H1 (cell line): Measurements from ENCODE around the gene SH3RF3. TPM values are rescaled to one million over a fixed set of nuclear protein-coding genes. Genes with fewer than 3 reads are reported as not detected.
A peak's percentile ranks its signal among the peaks of the same experiment; 100 is the strongest.

Source experiments
- CTCF ChIA-PET: fragments of 300-600 bp; sonication (Branson Sonifier 250); formaldehyde crosslinking; loops from one replicate; lab custom pipeline; 2021; ENCODE audit not compliant: partially characterized antibody; lab: Charles Lee
- POLR2A ChIA-PET: fragments of 300-600 bp; sonication (Branson Sonifier 250); formaldehyde crosslinking; loops from one replicate; lab custom pipeline; 2021; ENCODE audit warnings: inconsistent platforms; ENCODE audit not compliant: partially characterized antibody; lab: Charles Lee
- DNase-seq, 2 experiments: peaks; one replicate each; pipeline versions ENCODE4 v3.0.0 to v3.0.0-alpha.2; 2010 to 2022; ENCODE audit warnings: low spot score in 2 of 2, low read depth in 1 of 2, mixed read lengths in 1 of 2
- FAIRE-seq: peaks from 2 replicates; lab custom pipeline; 2011; peaks lifted over from hg19 to GRCh38; lab: Jason Lieb, UNC
- H2AFZ ChIP-seq: 2 replicates; pipeline ENCODE4 v1.8.1; 2012; ENCODE audit warnings: low read length, inconsistent platforms
- H2AK5ac ChIP-seq: 2 replicates; pipeline ENCODE4 v1.6.1; 2013; ENCODE audit warnings: low read depth, low read length
- H2BK120ac ChIP-seq: replicated peaks from 2 replicates; pipeline ENCODE3; 2013; ENCODE audit warnings: low read depth, low read length, inconsistent platforms
- H2BK12ac ChIP-seq: 2 replicates; pipeline ENCODE4 v1.6.1; 2013; ENCODE audit warnings: low read depth, low read length
- H2BK15ac ChIP-seq: 2 replicates; pipeline ENCODE4 v1.6.1; 2013; ENCODE audit warnings: low read length
- H2BK20ac ChIP-seq: 2 replicates; pipeline ENCODE4 v1.6.1; 2013; ENCODE audit warnings: low read length
- H2BK5ac ChIP-seq: 2 replicates; pipeline ENCODE4 v1.6.1; 2013; ENCODE audit warnings: low read depth, low read length
- H3K14ac ChIP-seq: 2 replicates; pipeline ENCODE4 v1.6.1; 2013; ENCODE audit warnings: inconsistent platforms; ENCODE audit not compliant: insufficient read length
- H3K18ac ChIP-seq: 2 replicates; pipeline ENCODE4 v1.6.1; 2013; ENCODE audit warnings: low read length; ENCODE audit errors: extremely low read depth
- H3K23ac ChIP-seq: 2 replicates; pipeline ENCODE4 v1.6.1; 2013; ENCODE audit warnings: inconsistent platforms; ENCODE audit not compliant: insufficient read length
- H3K23me2 ChIP-seq: 2 replicates; pipeline ENCODE4 v1.6.1; 2013; ENCODE audit warnings: low read depth, low read length
- H3K27ac ChIP-seq: 2 replicates; pipeline ENCODE4 v1.6.1; 2011; ENCODE audit warnings: low read depth, low read length, inconsistent platforms
- H3K27me3 ChIP-seq, 4 experiments: replicated peaks in 1 of 4; 1 replicate in 1 of 4; 2 replicates in 3 of 4; pipeline versions ENCODE4 v1.6.1 to v1.8.1; 2011 to 2013; ENCODE audit warnings: low read length in 3 of 4, mild to moderate bottlenecking in 3 of 4, inconsistent platforms in 2 of 4, mixed read lengths in 2 of 4, moderate library complexity in 1 of 4; ENCODE audit not compliant: control insufficient read depth in 3 of 4, insufficient read depth in 3 of 4; ENCODE audit errors: extremely low read depth in 1 of 4
- H3K36me3 ChIP-seq, 4 experiments: 2 replicates each; pipeline versions ENCODE4 v1.6.1 to v1.8.1; 2011 to 2013; ENCODE audit warnings: mild to moderate bottlenecking in 4 of 4, low read length in 3 of 4, moderate library complexity in 2 of 4, control low read depth in 1 of 4, inconsistent platforms in 1 of 4; ENCODE audit not compliant: insufficient read depth in 4 of 4, control insufficient read depth in 2 of 4
- H3K4ac ChIP-seq: replicated peaks from 2 replicates; pipeline ENCODE3; 2013; ENCODE audit warnings: low read length, low read depth, mixed read lengths, inconsistent platforms; ENCODE audit not compliant: insufficient read length
- H3K4me1 ChIP-seq, 4 experiments: replicated peaks in 1 of 4; 1 replicate in 1 of 4; 2 replicates in 3 of 4; pipeline versions ENCODE4 v1.6.1 to v1.8.1; 2011 to 2013; ENCODE audit warnings: low read length in 3 of 4, inconsistent platforms in 2 of 4, mixed read lengths in 1 of 4; ENCODE audit not compliant: insufficient read depth in 4 of 4, control insufficient read depth in 3 of 4
- H3K4me2 ChIP-seq, 2 experiments: 2 replicates each; pipeline versions ENCODE4 v1.6.1 to v1.8.1; 2011 to 2013; ENCODE audit warnings: low read depth in 2 of 2, low read length in 2 of 2, control low read depth in 1 of 2, inconsistent platforms in 1 of 2, mild to moderate bottlenecking in 1 of 2; ENCODE audit not compliant: insufficient read depth in 1 of 2
- H3K4me3 ChIP-seq, 4 experiments: fragments of 200-600, 300-600 bp in 1 of 4; sonication (generic), shearing (Covaris generic), sonication (Bioruptor Twin) in 1 of 4; 2 replicates each; pipeline versions ENCODE4 v1.5.1 to v1.8.1; 2011 to 2016; ENCODE audit warnings: low read length in 4 of 4, low read depth in 3 of 4, control low read depth in 2 of 4, inconsistent platforms in 2 of 4, mild to moderate bottlenecking in 2 of 4, mixed read lengths in 1 of 4, moderate library complexity in 1 of 4; ENCODE audit not compliant: insufficient read depth in 2 of 4; ENCODE audit errors: extremely low read depth in 1 of 4
- H3K56ac ChIP-seq: replicated peaks from 2 replicates; pipeline ENCODE3; 2013; ENCODE audit warnings: low read depth, mild to moderate bottlenecking, mixed read lengths, low read length, inconsistent platforms; ENCODE audit not compliant: insufficient read length
- H3K79me1 ChIP-seq: 2 replicates; pipeline ENCODE4 v1.6.1; 2013; ENCODE audit warnings: low read depth, low read length, control low read depth
- H3K79me2 ChIP-seq, 2 experiments: 2 replicates each; pipeline versions ENCODE4 v1.6.1 to v1.8.1; 2012 to 2013; ENCODE audit warnings: low read length in 2 of 2, mild to moderate bottlenecking in 2 of 2, inconsistent platforms in 1 of 2; ENCODE audit not compliant: insufficient read depth in 2 of 2, control insufficient read depth in 1 of 2
- H3K9ac ChIP-seq, 4 experiments: replicated peaks in 1 of 4; 1 replicate in 1 of 4; 2 replicates in 3 of 4; pipeline versions ENCODE4 v1.6.1 to v1.8.1; 2011 to 2013; ENCODE audit warnings: low read depth in 3 of 4, low read length in 3 of 4, control low read depth in 2 of 4, mild to moderate bottlenecking in 2 of 4, moderate library complexity in 2 of 4, inconsistent platforms in 1 of 4; ENCODE audit errors: extremely low read depth in 1 of 4
- H3K9me3 ChIP-seq, 2 experiments: 2 replicates each; pipeline versions ENCODE4 v1.6.1 to v1.8.1; 2012 to 2013; ENCODE audit warnings: mild to moderate bottlenecking in 2 of 2, moderate library complexity in 2 of 2, control low read depth in 1 of 2, inconsistent platforms in 1 of 2, low read depth in 1 of 2, low read length in 1 of 2, mixed read lengths in 1 of 2; ENCODE audit not compliant: insufficient read depth in 2 of 2
- H4K20me1 ChIP-seq, 2 experiments: replicated peaks in 1 of 2; 2 replicates each; pipeline versions ENCODE3 to v1.8.1; 2011 to 2013; ENCODE audit warnings: inconsistent platforms in 2 of 2, low read length in 2 of 2, mild to moderate bottlenecking in 1 of 2; ENCODE audit not compliant: insufficient read depth in 2 of 2, control insufficient read depth in 1 of 2
- H4K5ac ChIP-seq: 2 replicates; pipeline ENCODE4 v1.6.1; 2013; ENCODE audit warnings: low read length, low read depth, mixed read lengths, inconsistent platforms; ENCODE audit not compliant: insufficient read length
- H4K8ac ChIP-seq: 2 replicates; pipeline ENCODE4 v1.8.0; 2013; ENCODE audit warnings: mild to moderate bottlenecking, moderate library complexity, low read length, inconsistent platforms; ENCODE audit not compliant: insufficient read depth; ENCODE audit errors: extremely low read depth
- H4K91ac ChIP-seq: replicated peaks from 2 replicates; pipeline ENCODE3; 2013; ENCODE audit warnings: low read length, mixed read lengths, inconsistent platforms; ENCODE audit not compliant: insufficient read length
- CTBP2 ChIP-seq: IDR thresholded peaks from 2 replicates; pipeline ENCODE4 v1.7.0; 2011; ENCODE audit warnings: borderline replicate concordance, mild to moderate bottlenecking, moderate library complexity, mixed read lengths, low read length; ENCODE audit not compliant: insufficient read depth, insufficient read length
- GTF2F1 ChIP-seq: IDR thresholded peaks from 2 replicates; pipeline ENCODE4 v1.6.1; 2012; ENCODE audit warnings: low read depth, low read length, improper control_type of control experiment, borderline replicate concordance
- PHF8 ChIP-seq: fragments of 200-600 bp; sonication (generic); conservative IDR thresholded peaks from 2 replicates; pipeline ENCODE4 v1.7.1; 2012; ENCODE audit warnings: low read depth, mild to moderate bottlenecking, inconsistent platforms, low read length, moderate library complexity
- RBBP5 ChIP-seq: IDR thresholded peaks from 2 replicates; pipeline ENCODE4 v1.7.1; 2012; ENCODE audit warnings: low read depth, mild to moderate bottlenecking, inconsistent platforms, low read length, moderate library complexity, borderline replicate concordance
- SIN3A ChIP-seq, 2 experiments: IDR thresholded peaks in 1 of 2; conservative IDR thresholded peaks in 1 of 2; 2 replicates each; pipeline ENCODE4 v1.6.1; 2011 to 2012; ENCODE audit warnings: low read length in 2 of 2, improper control_type of control experiment in 1 of 2, low read depth in 1 of 2, mild to moderate bottlenecking in 1 of 2
- SIX5 ChIP-seq: IDR thresholded peaks from 2 replicates; pipeline ENCODE4 v1.6.1; 2011; ENCODE audit warnings: mild to moderate bottlenecking, low read depth, low read length
- SP2 ChIP-seq: IDR thresholded peaks from 2 replicates; pipeline ENCODE4 v1.6.1; 2012; ENCODE audit warnings: mild to moderate bottlenecking, low read length, inconsistent platforms
- TAF7 ChIP-seq: optimal IDR thresholded peaks from 2 replicates; pipeline ENCODE3; 2011; ENCODE audit warnings: low read depth, mild to moderate bottlenecking, inconsistent platforms, low read length, moderate library complexity, borderline replicate concordance
- TEAD4 ChIP-seq: IDR thresholded peaks from 2 replicates; pipeline ENCODE4 v1.6.1; 2012; ENCODE audit warnings: low read depth, low read length, inconsistent platforms, mixed read lengths
- WGBS, 2 experiments: shearing (Covaris generic) in 1 of 2; methylation state at CpG; one replicate each; pipeline versions ENCODE4 v1.1.6 to v1.1.7; 2013 to 2015; ENCODE audit warnings: low lambda C conversion rate in 2 of 2, mixed read lengths in 2 of 2, inconsistent platforms in 1 of 2, low coverage in 1 of 2, missing lambda C conversion rate in 1 of 2; ENCODE audit not compliant: insufficient replicate concordance in 2 of 2, insufficient coverage in 1 of 2, insufficient read length in 1 of 2; ENCODE audit errors: extremely low coverage in 1 of 2, missing lambda C conversion rate in 1 of 2; 5-methylcytosine and 5-hydroxymethylcytosine counted together
- polyA plus RNA-seq, 7 experiments: library from polyadenylated mRNA; depleted of rRNA in 3 of 7; stranded (reverse) in 5 of 7; unstranded in 2 of 7; fragments of >200 nt in 5 of 7; fragments of 200-250 nt in 2 of 7; gene quantifications; 1 replicate in 5 of 7; 2 replicates in 1 of 7; 4 replicates in 1 of 7; pipeline versions ENCODE4 v1.2.1 to v1.2.3, GENCODE V29; 2011 to 2013; ENCODE audit warnings: missing spikeins in 2 of 7, mixed read lengths in 2 of 7
- total RNA-seq: library from RNA; stranded (reverse); fragmentation: NEBNext Ultra II Directional; extraction: Animal tissue kit (Norgen Biotek cat#: 25700); gene quantifications from 2 replicates; pipeline ENCODE4 v1.2.1, GENCODE V29; 2021

Gene SH3RF3
- total and polyA plus RNA-seq, 2 of the 8 experiments (the other 6 are each of a cell fraction or from before 2014, with no cell fraction given), result 0.11 to 0.65 TPM

GRCh38 chr2:109383505-109384307 is 254.7 kb downstream of the SH3RF3 start:
- Histone ChIP-seq H4K5ac (no peak overlapping the region), H4K20me1 (no peaks in the 10 kb centered on the region), H3K27ac (no peak overlapping the region), H3K4ac (no peak overlapping the region), H2AFZ (no peak overlapping the region), H3K9ac (no peak overlapping the region), H2BK120ac (no peak overlapping the region), H3K4me1 (peaks cover 2 to 16% (median 10%) of the 10 kb centered on the region in 4 experiments), H3K4me3 (no peak overlapping the region), H3K18ac (no peak overlapping the region), H2BK15ac (0 out of 2 replicates have a peak overlapping the region, but pooled peaks have one; percentile 72), H2BK5ac (no peak overlapping the region), H3K56ac (no peak overlapping the region), H4K91ac (no peak overlapping the region), H2BK20ac (no peak overlapping the region), H2BK12ac (no peak overlapping the region), H3K79me1 (no peaks in the 10 kb centered on the region), H3K23me2 (no peaks in the 10 kb centered on the region), H3K14ac (no peak overlapping the region), H3K36me3 (no peaks in the 10 kb centered on the region), H3K23ac (no peak overlapping the region), H3K27me3 (no peaks in the 10 kb centered on the region; a peak in 1 of 7 replicates), H2AK5ac (no peak overlapping the region), H4K8ac (no peak overlapping the region), H3K9me3 (no peaks in the 10 kb centered on the region), H3K79me2 (no peaks in the 10 kb centered on the region), H3K4me2 (no peak overlapping the region)
- FAIRE-seq, result no peak
- DNase-seq, result no peak
- WGBS, 2 experiments, result 88% methylated on average over 19 of the region's 19 CpGs; no CpG with 5 or more reads in 1 of the 2 experiments
- CTCF ChIA-PET, result interaction anchor here (1.6 kb wide), 1 partner anchor 9 kb away, joined by 3 read pairs; no protein-coding TSS in a partner anchor
- POLR2A ChIA-PET, result no interaction called here
- TF ChIP-seq CTBP2, result no peak
- TF ChIP-seq TEAD4, result no peak
- no peak for TF ChIP-seq SIN3A (conservative IDR thresholded peaks at IDR 0.05 in 1 of 2, IDR thresholded peaks at IDR 0.05 in 1 of 2; ENCODE audit: low read depth in 1 of 2, low read length in 2 of 2)
- TF ChIP-seq SP2, result no peak
- no peak for TF ChIP-seq GTF2F1
- TF ChIP-seq SIX5, result no peak
- TF ChIP-seq PHF8, result no peak
- no peak for TF ChIP-seq TAF7
- no peak for TF ChIP-seq RBBP5
